ENCODE measurements around the gene HSFX1.
"Not testable (repeated sequence)": the region's sequence is repeated elsewhere in the genome, so short reads cannot be mapped to it uniquely, and the experiment has no call there.

The HSFX1 gene, protein sequence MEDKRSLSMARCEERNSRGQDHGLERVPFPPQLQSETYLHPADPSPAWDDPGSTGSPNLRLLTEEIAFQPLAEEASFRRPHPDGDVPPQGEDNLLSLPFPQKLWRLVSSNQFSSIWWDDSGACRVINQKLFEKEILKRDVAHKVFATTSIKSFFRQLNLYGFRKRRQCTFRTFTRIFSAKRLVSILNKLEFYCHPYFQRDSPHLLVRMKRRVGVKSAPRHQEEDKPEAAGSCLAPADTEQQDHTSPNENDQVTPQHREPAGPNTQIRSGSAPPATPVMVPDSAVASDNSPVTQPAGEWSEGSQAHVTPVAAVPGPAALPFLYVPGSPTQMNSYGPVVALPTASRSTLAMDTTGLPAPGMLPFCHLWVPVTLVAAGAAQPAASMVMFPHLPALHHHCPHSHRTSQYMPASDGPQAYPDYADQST

DNA sequence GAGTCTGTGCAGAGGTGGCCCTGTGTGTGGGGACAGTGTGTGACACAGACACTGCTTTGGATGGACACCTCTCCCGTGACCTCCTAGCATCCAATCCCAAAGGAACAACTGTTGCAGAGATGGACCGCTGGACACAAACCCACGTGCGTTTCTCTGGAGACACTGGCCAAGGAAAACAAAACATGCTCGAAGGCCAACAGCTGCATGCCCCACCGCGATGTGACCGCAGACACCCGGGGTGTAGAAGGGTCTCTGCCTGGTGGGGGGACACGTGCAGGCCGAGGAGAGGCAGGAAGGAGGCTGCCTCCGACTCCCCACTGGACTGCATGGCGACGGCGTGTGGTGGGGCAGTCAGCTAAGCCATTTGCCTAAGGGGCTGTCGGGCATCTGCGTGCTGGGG, at the start of gene HSFX1:
Gene HSFX1 (plus strand): TSS at position 301 of the 400 bp plus-strand sequence. CDS start 614 bp downstream, outside the sequence.
- not testable (repeated sequence) for H3K4me3 Mint-ChIP-seq; H3K9me3 Mint-ChIP-seq; H3K36me3 Mint-ChIP-seq (ENCODE audit: low read depth); H3K27ac Mint-ChIP-seq; DNase-seq; H3K27me3 Mint-ChIP-seq (ENCODE audit: low read depth, poor library complexity); H3K4me1 Mint-ChIP-seq

DNA sequence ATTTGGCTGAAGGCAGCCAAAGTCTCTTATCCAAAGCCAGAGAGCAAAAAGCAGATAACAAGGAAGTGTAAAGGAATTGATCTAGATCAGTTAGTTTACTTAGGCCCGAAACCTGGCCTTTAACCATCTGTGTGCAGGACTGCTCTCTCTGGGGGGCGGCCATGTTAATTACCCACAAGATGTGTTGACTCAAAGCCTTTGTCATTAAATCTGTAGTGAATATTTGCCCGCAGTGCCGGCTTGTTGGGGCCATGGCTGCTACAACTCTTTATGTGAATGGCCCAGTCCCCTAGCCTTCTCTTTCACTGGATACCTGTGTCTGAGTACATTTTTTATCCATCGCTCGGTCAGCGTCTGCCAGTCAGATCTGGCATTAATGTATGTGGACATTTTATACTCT, 46.6 kb upstream of the HSFX1 start:
- not testable (repeated sequence) for H3K9me3 Mint-ChIP-seq; DNase-seq; H3K36me3 Mint-ChIP-seq (ENCODE audit: low read depth); H3K4me1 Mint-ChIP-seq; H3K27me3 Mint-ChIP-seq (ENCODE audit: low read depth, poor library complexity); H3K27ac Mint-ChIP-seq; H3K4me3 Mint-ChIP-seq

DNA sequence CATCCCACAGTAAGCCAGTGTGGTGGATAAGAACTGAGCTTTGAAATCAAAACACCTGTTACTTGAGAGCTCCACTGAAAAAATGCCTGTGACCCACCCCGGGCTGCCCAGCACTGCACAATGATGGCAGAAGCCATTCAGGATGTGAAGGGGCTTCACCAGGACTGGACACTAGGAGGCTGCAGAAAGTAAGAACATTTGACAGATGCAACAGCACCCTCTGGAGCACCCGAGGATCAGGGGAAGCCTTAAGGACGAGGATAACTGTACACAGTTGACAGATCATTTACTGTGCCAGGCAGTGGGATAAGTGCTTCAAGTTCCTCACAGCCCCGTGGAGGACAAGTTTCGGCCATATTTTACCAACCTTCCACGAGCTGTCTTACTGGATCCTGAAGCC, 31.6 kb upstream of the HSFX1 start:
- not testable (repeated sequence) for H3K27me3 Mint-ChIP-seq (ENCODE audit: low read depth, poor library complexity); DNase-seq; H3K36me3 Mint-ChIP-seq (ENCODE audit: low read depth); H3K9me3 Mint-ChIP-seq; H3K4me1 Mint-ChIP-seq; H3K4me3 Mint-ChIP-seq; H3K27ac Mint-ChIP-seq

DNA sequence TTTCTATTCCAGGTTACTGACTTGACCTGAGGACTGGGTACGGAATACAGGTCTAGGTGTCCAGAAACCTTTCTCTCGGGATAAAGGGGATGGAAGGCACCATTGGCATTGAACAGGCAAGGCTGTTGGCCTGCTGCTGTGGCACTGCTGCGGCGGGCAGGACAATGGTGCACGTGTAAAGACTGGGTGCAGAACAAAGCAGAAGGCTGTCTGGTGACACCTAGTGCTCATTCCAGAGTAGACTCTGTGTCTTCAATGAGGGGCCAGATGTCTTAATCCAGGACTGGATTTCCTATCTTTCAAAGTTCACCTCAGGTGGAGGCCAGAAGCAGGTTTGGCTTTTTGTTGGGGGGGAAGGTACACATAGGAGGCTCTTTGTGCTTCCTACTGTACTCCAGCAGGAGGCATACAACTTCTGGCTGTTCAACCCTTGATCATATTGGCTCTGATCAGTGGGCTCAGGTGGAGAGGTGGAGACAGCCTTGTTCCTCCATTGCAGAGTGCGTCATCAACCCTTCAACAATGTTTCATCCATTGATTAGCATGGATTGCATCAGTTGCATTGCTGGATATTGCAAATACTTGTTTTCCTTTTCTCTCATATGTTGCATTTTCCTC, 27.4 kb upstream of the HSFX1 start:
- H3K9me3 Mint-ChIP-seq, result peaks cover 10% of the 10 kb centered on the region
- not testable (repeated sequence) for H3K27me3 Mint-ChIP-seq (ENCODE audit: low read depth, poor library complexity); H3K4me3 Mint-ChIP-seq; H3K27ac Mint-ChIP-seq; H3K4me1 Mint-ChIP-seq; H3K36me3 Mint-ChIP-seq (ENCODE audit: low read depth); DNase-seq

DNA sequence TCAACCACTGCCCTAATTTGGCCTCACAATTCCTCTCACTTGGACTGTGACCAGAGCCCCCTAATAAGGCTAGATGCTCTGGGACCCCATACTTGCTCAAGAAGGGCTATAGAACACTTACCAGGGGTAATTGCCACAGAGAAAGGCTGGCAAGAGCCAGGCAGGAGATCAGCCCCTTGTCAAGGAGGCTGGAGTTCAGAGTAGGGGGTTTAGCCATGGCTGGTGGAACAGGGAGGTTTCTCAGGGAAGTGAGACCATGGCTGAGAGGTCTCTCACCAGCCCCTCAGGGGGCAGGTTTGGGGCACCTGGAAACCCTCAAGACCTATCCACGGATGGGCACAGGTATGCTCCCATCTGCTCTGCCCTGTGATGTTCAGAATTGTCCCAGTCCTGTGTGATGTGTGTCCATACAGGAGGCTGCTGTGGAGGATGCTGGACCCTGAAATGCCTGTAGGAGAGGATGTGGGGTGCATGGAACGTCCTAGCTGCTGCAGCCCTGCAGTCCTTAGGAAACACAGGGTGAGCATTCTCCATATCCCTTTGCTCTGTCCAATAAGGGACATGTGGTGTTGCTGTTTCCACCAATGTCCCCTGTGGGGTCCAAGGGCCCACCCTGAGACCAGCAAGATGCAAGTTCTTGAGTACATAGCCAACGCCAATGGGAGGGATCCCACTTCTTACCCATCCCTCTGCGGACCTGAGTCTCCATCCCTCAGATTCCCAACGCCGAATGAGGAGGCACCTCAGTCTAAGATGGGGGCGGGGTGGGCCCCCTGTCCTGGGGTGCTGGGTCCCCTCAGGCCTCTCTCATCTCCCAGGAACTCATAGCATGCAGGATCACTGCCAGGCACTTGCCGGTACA, 16.4 kb upstream of the HSFX1 start:
- H3K9me3 Mint-ChIP-seq, result peaks cover 45% of the 10 kb centered on the region

DNA sequence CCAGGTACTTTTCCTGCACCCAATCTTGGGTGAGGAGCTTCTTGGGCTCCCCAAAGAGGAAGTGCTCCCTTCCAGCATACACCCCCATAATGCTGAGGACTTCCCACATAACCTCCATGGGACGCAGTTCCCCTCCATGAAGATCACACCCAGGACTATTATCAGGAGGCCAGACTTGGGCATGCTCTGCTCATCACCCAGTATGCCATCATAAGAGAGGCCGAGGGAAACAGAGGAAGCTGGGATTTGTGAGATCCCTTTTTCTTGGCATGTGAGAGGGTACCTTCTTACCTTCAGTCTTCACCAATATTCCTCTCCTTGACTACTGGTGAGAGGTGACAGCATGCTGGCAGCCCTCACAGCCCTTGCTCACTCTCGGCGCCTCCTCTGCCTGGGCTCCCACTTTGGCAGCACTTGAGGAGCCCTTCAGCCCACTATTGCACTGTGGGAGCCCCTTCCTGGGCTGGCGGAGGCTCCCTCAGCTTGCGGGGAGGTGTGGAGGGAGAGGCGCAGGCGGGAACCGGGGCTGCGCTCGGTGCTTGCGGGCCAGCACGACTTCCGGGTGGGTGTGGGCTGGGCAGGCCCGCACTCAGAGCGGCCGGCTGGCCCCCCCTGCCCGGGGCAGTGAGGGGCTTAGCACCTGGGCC, 15.7 kb upstream of the HSFX1 start:
- Mint-ChIP-seq H3K9me3 (peaks cover 48% of the 10 kb centered on the region), H3K4me3 (no peak overlapping the region), H3K27me3 (ENCODE audit: low read depth, poor library complexity) (peaks cover 4% of the 10 kb centered on the region), H3K27ac (no peak overlapping the region), H3K36me3 (ENCODE audit: low read depth) (no peaks in the 10 kb centered on the region), H3K4me1 (no peaks in the 10 kb centered on the region)
- no peak for DNase-seq
- TF ChIP-seq, protein P1, sequence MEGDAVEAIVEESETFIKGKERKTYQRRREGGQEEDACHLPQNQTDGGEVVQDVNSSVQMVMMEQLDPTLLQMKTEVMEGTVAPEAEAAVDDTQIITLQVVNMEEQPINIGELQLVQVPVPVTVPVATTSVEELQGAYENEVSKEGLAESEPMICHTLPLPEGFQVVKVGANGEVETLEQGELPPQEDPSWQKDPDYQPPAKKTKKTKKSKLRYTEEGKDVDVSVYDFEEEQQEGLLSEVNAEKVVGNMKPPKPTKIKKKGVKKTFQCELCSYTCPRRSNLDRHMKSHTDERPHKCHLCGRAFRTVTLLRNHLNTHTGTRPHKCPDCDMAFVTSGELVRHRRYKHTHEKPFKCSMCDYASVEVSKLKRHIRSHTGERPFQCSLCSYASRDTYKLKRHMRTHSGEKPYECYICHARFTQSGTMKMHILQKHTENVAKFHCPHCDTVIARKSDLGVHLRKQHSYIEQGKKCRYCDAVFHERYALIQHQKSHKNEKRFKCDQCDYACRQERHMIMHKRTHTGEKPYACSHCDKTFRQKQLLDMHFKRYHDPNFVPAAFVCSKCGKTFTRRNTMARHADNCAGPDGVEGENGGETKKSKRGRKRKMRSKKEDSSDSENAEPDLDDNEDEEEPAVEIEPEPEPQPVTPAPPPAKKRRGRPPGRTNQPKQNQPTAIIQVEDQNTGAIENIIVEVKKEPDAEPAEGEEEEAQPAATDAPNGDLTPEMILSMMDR (IDR thresholded peaks at IDR 0.05), result no peak

More for the DNA sequence above, 16.4 kb upstream of the HSFX1 start:
- Mint-ChIP-seq H3K27ac (no peak overlapping the region), H3K27me3 (ENCODE audit: low read depth, poor library complexity) (peaks cover 4% of the 10 kb centered on the region), H3K4me1 (no peaks in the 10 kb centered on the region), H3K4me3 (no peak overlapping the region), H3K36me3 (ENCODE audit: low read depth) (no peaks in the 10 kb centered on the region)
- DNase-seq, result no peak
- TF ChIP-seq, protein P1 (IDR thresholded peaks at IDR 0.05), result no peak

DNA sequence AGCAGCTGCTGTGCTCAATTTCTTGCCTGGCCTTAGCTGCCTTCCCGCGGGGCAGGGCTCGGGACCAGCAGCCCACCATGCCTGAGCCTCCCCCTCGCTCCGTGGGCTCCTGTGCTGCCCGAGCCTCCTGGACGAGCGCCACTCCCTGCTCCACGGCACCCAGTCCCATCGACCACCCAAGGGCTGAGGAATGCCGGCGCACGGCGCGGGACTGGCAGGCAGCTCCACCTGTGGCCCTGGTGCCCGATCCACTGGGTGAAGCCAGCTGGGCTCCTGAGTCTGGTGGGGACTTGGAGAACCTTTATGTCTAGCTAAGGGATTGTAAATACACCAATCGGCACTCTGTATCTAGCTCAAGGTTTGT, 15.2 kb upstream of the HSFX1 start:
- H3K4me3 Mint-ChIP-seq; H3K36me3 Mint-ChIP-seq (ENCODE audit: low read depth); H3K27ac Mint-ChIP-seq; H3K4me1 Mint-ChIP-seq; H3K27me3 Mint-ChIP-seq (ENCODE audit: low read depth, poor library complexity); DNase-seq: not testable (repeated sequence)
- H3K9me3 Mint-ChIP-seq, result peaks cover 49% of the 10 kb centered on the region

DNA sequence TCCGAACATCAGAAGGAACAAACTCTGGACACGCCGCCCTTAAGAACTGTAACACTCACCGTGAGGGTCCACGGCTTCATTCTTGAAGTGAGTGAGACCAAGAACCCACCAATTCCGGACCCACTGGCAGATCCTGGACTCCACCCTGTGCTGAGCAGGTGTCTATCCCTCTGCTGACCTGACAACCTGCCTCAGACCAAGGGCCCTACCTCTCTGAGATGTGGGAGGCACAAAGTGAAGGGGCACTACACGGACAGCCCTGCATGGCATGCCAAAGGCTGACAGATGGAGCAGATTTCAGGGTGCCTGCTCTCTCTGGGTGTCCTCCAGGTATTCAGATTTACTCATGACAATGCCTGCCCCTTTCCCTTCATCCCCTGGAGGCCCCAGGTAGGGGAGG, 14.0 kb upstream of the HSFX1 start:
- H3K4me3 Mint-ChIP-seq, result no peak overlapping the region
- H3K27me3 Mint-ChIP-seq (ENCODE audit: low read depth, poor library complexity), result peaks cover 8% of the 10 kb centered on the region
- no peaks in the 10 kb centered on the region for H3K4me1 Mint-ChIP-seq
- DNase-seq, result no peak
- H3K9me3 Mint-ChIP-seq, result peaks cover 58% of the 10 kb centered on the region
- H3K27ac Mint-ChIP-seq, result no peak overlapping the region
- no peaks in the 10 kb centered on the region for H3K36me3 Mint-ChIP-seq (ENCODE audit: low read depth)
- TF ChIP-seq, protein P1 (IDR thresholded peaks at IDR 0.05), result no peak

Measured in nephron progenitor cell (in vitro differentiated cells).